ENCODE data around the gene ATP9B. TPM values are rescaled to one million over a fixed set of nuclear protein-coding genes. Genes with fewer than 3 reads are reported as not detected.

Gene ATP9B
- total RNA-seq, 1 donor from 2014 or later: 49.2 TPM

DNA sequence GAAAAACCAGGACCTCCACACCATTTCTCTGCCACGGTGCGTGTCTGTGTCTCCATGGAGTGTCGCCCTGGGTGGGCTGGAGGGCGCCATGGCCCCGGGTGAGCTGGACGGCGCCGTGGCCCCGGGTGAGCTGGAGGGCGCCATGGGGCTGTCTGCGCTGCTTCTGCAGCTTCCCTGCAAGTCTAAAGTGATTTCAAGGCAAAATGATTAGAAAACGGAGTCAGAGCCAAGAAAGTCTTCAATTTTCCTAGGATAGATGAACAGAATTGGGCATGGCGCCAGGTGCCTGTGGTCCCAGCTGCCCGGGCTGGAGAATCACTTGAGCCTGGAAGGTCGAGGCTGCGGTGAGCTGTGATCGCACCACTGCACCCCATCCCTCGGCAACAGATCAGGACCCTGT, 298.8 kb downstream of the ATP9B start:
- Mint-ChIP-seq H3K27ac (no peak overlapping the region), H3K36me3 (ENCODE audit: low read depth) (peaks cover 31% of the 10 kb centered on the region), H3K9me3 (no peaks in the 10 kb centered on the region), H3K4me1 (peaks cover 12% of the 10 kb centered on the region), H3K27me3 (no peaks in the 10 kb centered on the region), H3K4me3 (no peak overlapping the region)
- TF ChIP-seq, protein P1, sequence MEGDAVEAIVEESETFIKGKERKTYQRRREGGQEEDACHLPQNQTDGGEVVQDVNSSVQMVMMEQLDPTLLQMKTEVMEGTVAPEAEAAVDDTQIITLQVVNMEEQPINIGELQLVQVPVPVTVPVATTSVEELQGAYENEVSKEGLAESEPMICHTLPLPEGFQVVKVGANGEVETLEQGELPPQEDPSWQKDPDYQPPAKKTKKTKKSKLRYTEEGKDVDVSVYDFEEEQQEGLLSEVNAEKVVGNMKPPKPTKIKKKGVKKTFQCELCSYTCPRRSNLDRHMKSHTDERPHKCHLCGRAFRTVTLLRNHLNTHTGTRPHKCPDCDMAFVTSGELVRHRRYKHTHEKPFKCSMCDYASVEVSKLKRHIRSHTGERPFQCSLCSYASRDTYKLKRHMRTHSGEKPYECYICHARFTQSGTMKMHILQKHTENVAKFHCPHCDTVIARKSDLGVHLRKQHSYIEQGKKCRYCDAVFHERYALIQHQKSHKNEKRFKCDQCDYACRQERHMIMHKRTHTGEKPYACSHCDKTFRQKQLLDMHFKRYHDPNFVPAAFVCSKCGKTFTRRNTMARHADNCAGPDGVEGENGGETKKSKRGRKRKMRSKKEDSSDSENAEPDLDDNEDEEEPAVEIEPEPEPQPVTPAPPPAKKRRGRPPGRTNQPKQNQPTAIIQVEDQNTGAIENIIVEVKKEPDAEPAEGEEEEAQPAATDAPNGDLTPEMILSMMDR (IDR thresholded peaks at IDR 0.05): no peak
- intact Hi-C loops (cut with micrococcal nuclease): no loop called here
- ChIA-PET POLR2A (no interaction called here), CTCF (no interaction called here)
- DNase-seq: no peak
- ATAC-seq (ENCODE audit: low read depth): no peak

DNA sequence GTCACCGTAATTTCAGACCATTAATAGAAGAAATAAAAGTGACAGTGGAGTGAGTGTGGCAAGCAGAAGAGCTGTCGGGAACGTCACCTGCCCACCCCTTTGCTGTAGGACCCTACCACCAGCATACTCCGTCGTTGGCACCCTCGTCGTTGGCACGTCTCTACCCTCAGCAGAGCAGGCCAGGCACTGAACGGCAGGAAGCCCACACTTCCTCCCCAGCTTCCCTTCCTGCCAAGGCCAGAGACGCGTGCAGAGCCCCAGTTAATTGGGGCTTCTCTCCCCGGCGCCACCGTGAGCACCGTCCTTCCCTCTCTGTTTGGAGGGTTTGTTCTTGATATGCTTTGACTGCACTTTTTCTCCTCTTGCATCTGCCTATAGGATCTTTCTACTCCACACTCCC, 299.5 kb downstream of the ATP9B start:
- TF ChIP-seq, protein P1 (IDR thresholded peaks at IDR 0.05): no peak
- no peak for DNase-seq
- ATAC-seq (ENCODE audit: low read depth): no peak
- intact Hi-C loops (cut with micrococcal nuclease): no loop called here
- H3K4me1 Mint-ChIP-seq: peaks cover 12% of the 10 kb centered on the region
- H3K9me3 Mint-ChIP-seq: no peaks in the 10 kb centered on the region
- ChIA-PET CTCF (no interaction called here), POLR2A (no interaction called here)
- H3K27me3 Mint-ChIP-seq: no peaks in the 10 kb centered on the region
- H3K36me3 Mint-ChIP-seq (ENCODE audit: low read depth): peaks cover 25% of the 10 kb centered on the region
- H3K4me3 Mint-ChIP-seq: no peak overlapping the region
- H3K27ac Mint-ChIP-seq: no peak overlapping the region

DNA sequence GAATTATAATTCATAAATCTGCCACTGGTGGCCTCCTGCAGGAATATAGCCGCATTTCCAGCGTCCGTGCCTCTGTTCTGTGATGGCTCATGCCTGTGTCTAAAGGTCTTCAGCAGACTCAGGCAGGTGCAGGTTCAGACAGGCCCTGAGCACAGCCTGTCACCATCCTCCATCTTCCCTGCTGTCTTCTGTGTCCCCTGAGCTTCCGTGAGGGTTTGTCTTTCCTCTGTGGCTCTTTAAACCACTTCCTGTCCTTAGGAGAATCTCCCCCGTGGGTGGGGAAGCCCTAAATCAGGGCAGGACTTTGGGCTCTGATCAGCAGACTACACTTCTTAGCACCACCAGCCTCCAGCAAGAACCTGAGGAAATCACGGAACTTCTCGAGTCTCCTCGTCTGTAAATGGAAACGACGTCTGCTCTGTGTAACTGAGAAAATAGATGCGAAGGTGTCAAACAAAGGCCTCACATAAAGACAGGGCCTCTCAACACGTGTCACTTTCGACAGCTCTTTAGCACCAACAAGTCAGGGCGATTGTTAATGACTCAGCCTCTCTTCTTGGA, 302.4 kb downstream of the ATP9B start:
- H3K27ac Mint-ChIP-seq: peak overlapping the region; percentile 67
- TF ChIP-seq, protein P1 (IDR thresholded peaks at IDR 0.05): no peak
- ChIA-PET CTCF (no interaction called here), POLR2A (no interaction called here)
- H3K36me3 Mint-ChIP-seq (ENCODE audit: low read depth): peaks cover 9% of the 10 kb centered on the region
- no peaks in the 10 kb centered on the region for H3K27me3 Mint-ChIP-seq
- H3K9me3 Mint-ChIP-seq: no peaks in the 10 kb centered on the region
- intact Hi-C loops (cut with micrococcal nuclease): loop anchor here (10.0 kb wide), 1 partner anchor 307 kb away; the partner anchor contains the start of gene ATP9B
- ATAC-seq (ENCODE audit: low read depth) (no peak), DNase-seq (no peak)
- peaks cover 26% of the 10 kb centered on the region for H3K4me1 Mint-ChIP-seq
- H3K4me3 Mint-ChIP-seq: no peak overlapping the region

DNA sequence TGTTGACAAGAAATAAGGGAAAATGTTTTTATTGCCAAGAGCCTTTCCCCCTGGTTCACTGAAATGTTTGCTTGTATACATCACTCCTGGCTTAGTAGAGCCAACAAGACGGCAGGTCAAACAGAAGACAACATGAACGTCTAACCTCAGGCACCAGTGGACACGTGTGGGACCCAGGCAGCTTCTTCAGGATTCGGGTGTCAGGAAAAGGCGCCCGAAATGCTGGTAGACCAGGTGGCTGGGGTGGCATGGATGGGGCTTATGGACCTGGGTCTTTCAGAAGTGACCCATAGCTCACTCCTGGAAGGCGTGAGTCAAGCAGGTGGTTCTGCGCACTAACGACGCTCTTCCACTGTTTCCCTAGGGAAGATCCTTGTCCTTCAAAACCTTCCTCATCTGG, 303.3 kb downstream of the ATP9B start:
- DNase-seq (no peak), ATAC-seq (ENCODE audit: low read depth) (no peak)
- ChIA-PET CTCF (no interaction called here), POLR2A (no interaction called here)
- Mint-ChIP-seq H3K9me3 (no peaks in the 10 kb centered on the region), H3K36me3 (ENCODE audit: low read depth) (peaks cover 13% of the 10 kb centered on the region), H3K27me3 (no peaks in the 10 kb centered on the region), H3K27ac (no peak overlapping the region), H3K4me3 (no peak overlapping the region), H3K4me1 (peaks cover 26% of the 10 kb centered on the region)
- intact Hi-C loops (cut with micrococcal nuclease): loop anchor here (10.0 kb wide), 1 partner anchor 308 kb away; the partner anchor contains the start of gene ATP9B
- TF ChIP-seq, protein P1 (IDR thresholded peaks at IDR 0.05): no peak

DNA sequence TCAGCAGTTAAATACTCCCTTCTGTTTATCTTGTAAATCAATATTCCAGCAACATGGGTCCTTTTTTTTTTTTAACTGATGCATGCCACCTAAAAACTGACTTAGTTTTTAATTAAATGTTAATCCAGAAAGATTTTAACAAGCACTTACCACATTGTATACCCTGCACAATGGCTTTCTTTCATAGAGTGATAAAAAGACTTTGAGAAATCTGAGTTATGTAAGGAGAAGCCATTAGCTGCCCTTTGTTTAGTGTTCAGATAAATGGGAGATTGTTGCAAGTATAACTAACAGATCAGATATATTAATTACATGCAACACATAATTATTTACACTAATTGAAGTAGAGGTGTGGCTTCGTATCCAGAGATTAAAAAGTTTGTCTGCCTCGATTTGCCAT, 303.8 kb downstream of the ATP9B start:
- H3K4me1 Mint-ChIP-seq: peaks cover 26% of the 10 kb centered on the region
- ATAC-seq (ENCODE audit: low read depth): no peak
- POLR2A ChIA-PET: no interaction called here
- H3K27ac Mint-ChIP-seq: no peak overlapping the region
- H3K4me3 Mint-ChIP-seq: no peak overlapping the region
- no peak for DNase-seq
- H3K36me3 Mint-ChIP-seq (ENCODE audit: low read depth): peaks cover 17% of the 10 kb centered on the region
- intact Hi-C loops (cut with micrococcal nuclease): loop anchor here (10.0 kb wide), 1 partner anchor 308 kb away; the partner anchor contains the start of gene ATP9B
- TF ChIP-seq, protein P1 (IDR thresholded peaks at IDR 0.05): no peak
- no peaks in the 10 kb centered on the region for H3K9me3 Mint-ChIP-seq
- H3K27me3 Mint-ChIP-seq: no peaks in the 10 kb centered on the region
- CTCF ChIA-PET: no interaction called here
